Lower leg skin (tissue), 3 donors: ENCODE measurements around the gene HSD11B2.

Experiments
- POLR2A ChIP-seq, 2 donors: fragments of 450-650 bp; IDR thresholded peaks; one replicate each; pipeline ENCODE4 v1.6.1; 2016 to 2017; ENCODE audit warnings: antibody characterized with exemption in 2 of 2, mild to moderate bottlenecking in 1 of 2, moderate library complexity in 1 of 2
- TF ChIP-seq, protein P1 (sequence below), 3 donors: fragments of 450-650 bp; IDR thresholded peaks; one replicate each; pipeline ENCODE4 v1.5.1; 2016; ENCODE audit warnings: antibody characterized with exemption in 3 of 3, mild to moderate bottlenecking in 3 of 3, moderate library complexity in 2 of 3

DNA sequence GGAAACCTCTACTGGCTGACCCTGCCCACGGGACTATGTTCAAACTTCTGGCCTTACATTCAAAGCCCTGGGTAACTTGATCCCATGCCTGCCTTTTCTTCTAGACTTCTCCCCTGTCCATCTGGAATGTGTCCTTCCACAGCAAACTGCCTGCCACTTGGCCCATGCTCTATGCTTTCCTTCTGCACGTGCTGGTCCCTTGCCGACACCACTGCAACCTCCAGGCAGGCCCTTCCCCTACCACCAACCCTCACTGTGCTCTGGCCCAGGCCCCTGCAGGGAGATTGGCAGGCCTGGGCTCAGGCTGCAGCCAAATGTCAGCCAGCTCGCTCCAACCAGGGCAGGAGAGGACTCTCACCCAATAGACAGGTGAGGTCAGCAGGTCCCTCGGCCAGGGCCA lies 11.0 kb downstream of the HSD11B2 start:
- TF ChIP-seq, protein P1, sequence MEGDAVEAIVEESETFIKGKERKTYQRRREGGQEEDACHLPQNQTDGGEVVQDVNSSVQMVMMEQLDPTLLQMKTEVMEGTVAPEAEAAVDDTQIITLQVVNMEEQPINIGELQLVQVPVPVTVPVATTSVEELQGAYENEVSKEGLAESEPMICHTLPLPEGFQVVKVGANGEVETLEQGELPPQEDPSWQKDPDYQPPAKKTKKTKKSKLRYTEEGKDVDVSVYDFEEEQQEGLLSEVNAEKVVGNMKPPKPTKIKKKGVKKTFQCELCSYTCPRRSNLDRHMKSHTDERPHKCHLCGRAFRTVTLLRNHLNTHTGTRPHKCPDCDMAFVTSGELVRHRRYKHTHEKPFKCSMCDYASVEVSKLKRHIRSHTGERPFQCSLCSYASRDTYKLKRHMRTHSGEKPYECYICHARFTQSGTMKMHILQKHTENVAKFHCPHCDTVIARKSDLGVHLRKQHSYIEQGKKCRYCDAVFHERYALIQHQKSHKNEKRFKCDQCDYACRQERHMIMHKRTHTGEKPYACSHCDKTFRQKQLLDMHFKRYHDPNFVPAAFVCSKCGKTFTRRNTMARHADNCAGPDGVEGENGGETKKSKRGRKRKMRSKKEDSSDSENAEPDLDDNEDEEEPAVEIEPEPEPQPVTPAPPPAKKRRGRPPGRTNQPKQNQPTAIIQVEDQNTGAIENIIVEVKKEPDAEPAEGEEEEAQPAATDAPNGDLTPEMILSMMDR (IDR thresholded peaks at IDR 0.05) = no peak
- TF ChIP-seq POLR2A (IDR thresholded peaks at IDR 0.05) = no peak
